Measurements from ENCODE around the gene FGA. TPM values are rescaled to one million over a fixed set of nuclear protein-coding genes. Genes with fewer than 3 reads are reported as not detected.

FGA gene
- total and polyA plus RNA-seq, 2 donors from 2014 or later, result 5.3 to 6.1 TPM

DNA sequence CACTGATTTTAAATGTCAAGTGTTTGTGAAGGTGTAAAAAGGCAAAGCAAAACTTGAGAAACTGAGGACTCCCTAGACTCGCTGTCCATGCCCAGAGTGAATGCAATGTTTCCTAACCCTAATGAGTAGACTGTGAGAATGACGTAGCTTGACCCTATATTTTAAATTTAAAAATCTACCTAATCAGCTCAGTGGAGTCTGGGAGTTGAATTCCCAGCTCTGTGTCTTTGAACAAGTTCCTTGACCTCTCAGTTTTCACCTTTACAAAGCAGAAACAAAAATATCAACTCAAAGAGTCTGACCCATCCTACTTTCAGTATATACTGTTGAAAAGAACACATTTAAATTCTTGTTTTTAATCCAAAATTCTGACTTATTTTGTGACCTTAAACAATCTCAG, 2.3 kb downstream of the FGA start:
- Histone ChIP-seq H3K4me1 (ENCODE audit: control insufficient read depth in 2 of 3, insufficient read depth in 2 of 3, low read depth in 1 of 3, low read length in 3 of 3) (no peaks in the 10 kb centered on the region), H3K9me3 (ENCODE audit: control insufficient read depth in 2 of 3, insufficient read depth in 1 of 3, low read length in 3 of 3) (no peaks in the 10 kb centered on the region), H3K4me3 (ENCODE audit: low read length in 3 of 3) (no peak overlapping the region), H3K9ac (ENCODE audit: low read length in 3 of 3) (no peak overlapping the region), H3K27me3 (ENCODE audit: control insufficient read depth, insufficient read depth, low read length) (no peaks in the 10 kb centered on the region), H3K27ac (ENCODE audit: low read depth in 2 of 2, low read length in 2 of 2) (no peak overlapping the region), H3K36me3 (ENCODE audit: control insufficient read depth in 2 of 3, insufficient read depth in 3 of 3, low read length in 3 of 3) (no peaks in the 10 kb centered on the region)
- FAIRE-seq, result no peak
- no peak for DNase-seq
- intact Hi-C loops (cut with DNase I), result no loop called here
- no peak for TF ChIP-seq CTCF (IDR thresholded peaks at IDR 0.05; ENCODE audit: borderline replicate concordance, extremely low read depth, insufficient read depth)

GRCh38 chr4:154586296-154587033, 4.1 kb downstream of the FGA start:
- TF ChIP-seq CTCF (IDR thresholded peaks at IDR 0.05; ENCODE audit: borderline replicate concordance, extremely low read depth, insufficient read depth), result no peak
- Histone ChIP-seq H3K9ac (ENCODE audit: low read length in 3 of 3) (no peak overlapping the region), H3K4me1 (ENCODE audit: control insufficient read depth in 2 of 3, insufficient read depth in 2 of 3, low read depth in 1 of 3, low read length in 3 of 3) (no peaks in the 10 kb centered on the region), H3K4me3 (ENCODE audit: low read length in 3 of 3) (no peak overlapping the region), H3K27me3 (ENCODE audit: control insufficient read depth, insufficient read depth, low read length) (no peaks in the 10 kb centered on the region), H3K27ac (ENCODE audit: low read depth in 2 of 2, low read length in 2 of 2) (no peak overlapping the region), H3K9me3 (ENCODE audit: control insufficient read depth in 2 of 3, insufficient read depth in 1 of 3, low read length in 3 of 3) (no peaks in the 10 kb centered on the region), H3K36me3 (ENCODE audit: control insufficient read depth in 2 of 3, insufficient read depth in 3 of 3, low read length in 3 of 3) (no peaks in the 10 kb centered on the region)
- DNase-seq (no peak), FAIRE-seq (no peak)
- intact Hi-C loops (cut with DNase I), result no loop called here

GRCh38 chr4:154585369-154586018, 5.0 kb downstream of the FGA start:
- H3K4me1 ChIP-seq (ENCODE audit: control insufficient read depth in 2 of 3, insufficient read depth in 2 of 3, low read depth in 1 of 3, low read length in 3 of 3), result no peaks in the 10 kb centered on the region
- no peak for DNase-seq
- no peak for FAIRE-seq
- H3K9me3 ChIP-seq (ENCODE audit: control insufficient read depth in 2 of 3, insufficient read depth in 1 of 3, low read length in 3 of 3), result no peaks in the 10 kb centered on the region
- H3K27ac ChIP-seq (ENCODE audit: low read depth in 2 of 2, low read length in 2 of 2), result no peak overlapping the region
- TF ChIP-seq CTCF (IDR thresholded peaks at IDR 0.05; ENCODE audit: borderline replicate concordance, extremely low read depth, insufficient read depth), result no peak
- no peaks in the 10 kb centered on the region for H3K27me3 ChIP-seq (ENCODE audit: control insufficient read depth, insufficient read depth, low read length)
- H3K9ac ChIP-seq (ENCODE audit: low read length in 3 of 3), result no peak overlapping the region
- no peak overlapping the region for H3K4me3 ChIP-seq (ENCODE audit: low read length in 3 of 3)
- H3K36me3 ChIP-seq (ENCODE audit: control insufficient read depth in 2 of 3, insufficient read depth in 3 of 3, low read length in 3 of 3), result no peaks in the 10 kb centered on the region
- intact Hi-C loops (cut with DNase I), result no loop called here

Measured in kidney (tissue), 14 donors.